ENCODE measurements around the gene CCL17.
A peak's percentile ranks its signal among the peaks of the same experiment; 100 is the strongest.

CCL17 gene

DNA sequence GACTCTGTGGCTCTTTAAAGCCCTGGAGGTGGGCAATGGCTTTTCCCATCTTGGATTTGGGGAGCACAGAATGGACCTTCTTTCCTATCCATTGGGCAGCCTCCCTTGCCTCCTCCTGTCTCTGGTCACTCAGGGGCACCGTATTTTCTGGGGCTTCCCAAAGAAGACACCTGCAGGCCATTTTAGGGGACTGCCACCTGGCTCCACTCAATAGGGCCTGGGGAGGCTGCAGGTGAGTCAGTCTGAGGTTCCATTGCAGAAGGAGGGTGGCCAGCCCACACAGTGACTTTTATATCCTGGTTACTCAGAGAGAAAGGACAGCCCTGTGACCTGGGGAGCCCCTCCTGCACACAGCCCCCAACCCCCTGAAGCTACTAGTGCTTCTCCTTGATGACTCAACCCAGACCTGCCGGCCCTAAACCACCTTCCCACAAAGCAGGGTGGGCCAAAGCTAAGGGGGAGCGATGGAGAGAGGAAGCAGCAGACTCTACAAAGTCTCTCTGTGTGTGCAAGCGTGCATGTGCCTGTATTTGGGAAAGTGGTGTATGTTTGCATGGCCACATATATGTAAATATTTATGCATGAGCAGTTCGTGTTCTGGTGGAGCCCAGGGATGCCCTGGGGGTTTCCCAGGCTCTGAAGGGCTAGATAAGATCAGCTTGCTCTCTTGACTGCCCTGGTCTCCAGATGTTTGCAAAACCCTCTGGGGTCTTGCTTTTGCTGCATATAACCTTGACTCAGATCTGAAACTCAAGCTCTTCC, 27.3 kb upstream of the CCL17 start:
- peaks cover 9 to 10% of the 10 kb centered on the region in 2 donors for H3K4me1 ChIP-seq (ENCODE audit: control insufficient read depth in 2 of 2, insufficient read depth in 2 of 2, low read length in 2 of 2)
- H3K4me3 ChIP-seq (ENCODE audit: low read length in 2 of 2) = no peak overlapping the region
- no peak overlapping the region for H3K27ac ChIP-seq (ENCODE audit: low read depth in 2 of 2, low read length in 2 of 2)
- no peaks in the 10 kb centered on the region for H3K9me3 ChIP-seq (ENCODE audit: control insufficient read depth in 2 of 2, low read length in 2 of 2)
- H3K27me3 ChIP-seq (ENCODE audit: control insufficient read depth in 2 of 2, insufficient read depth in 2 of 2, low read length in 2 of 2) = no peaks in the 10 kb centered on the region
- no peak overlapping the region for H3K9ac ChIP-seq (ENCODE audit: low read depth in 1 of 2, low read length in 2 of 2)
- H3K36me3 ChIP-seq (ENCODE audit: control insufficient read depth in 2 of 2, insufficient read depth in 2 of 2, low read length in 2 of 2) = no peaks in the 10 kb centered on the region

DNA sequence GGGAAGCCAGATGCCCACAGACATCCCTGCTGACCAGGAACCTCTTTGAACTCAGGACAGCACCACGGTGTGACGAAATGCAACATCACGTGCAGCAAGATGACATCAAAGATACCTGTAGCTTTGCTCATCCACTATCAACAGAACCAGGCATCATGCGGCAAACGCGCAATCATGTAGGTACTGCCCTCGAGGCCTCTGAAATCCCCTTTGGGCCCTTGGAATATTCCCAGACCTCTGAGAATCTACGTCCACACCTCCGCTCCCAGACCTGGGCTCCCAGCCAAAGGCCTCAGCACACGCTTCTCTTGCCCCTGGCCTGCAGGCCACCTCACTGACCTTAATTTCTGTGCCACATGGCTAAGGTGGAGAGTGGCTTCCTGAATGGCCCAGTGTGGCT, 25.0 kb upstream of the CCL17 start:
- no peak overlapping the region for H3K9ac ChIP-seq (ENCODE audit: low read depth in 1 of 2, low read length in 2 of 2)
- no peak overlapping the region for H3K27ac ChIP-seq (ENCODE audit: low read depth in 2 of 2, low read length in 2 of 2)
- H3K27me3 ChIP-seq (ENCODE audit: control insufficient read depth in 2 of 2, insufficient read depth in 2 of 2, low read length in 2 of 2) = no peaks in the 10 kb centered on the region

DNA sequence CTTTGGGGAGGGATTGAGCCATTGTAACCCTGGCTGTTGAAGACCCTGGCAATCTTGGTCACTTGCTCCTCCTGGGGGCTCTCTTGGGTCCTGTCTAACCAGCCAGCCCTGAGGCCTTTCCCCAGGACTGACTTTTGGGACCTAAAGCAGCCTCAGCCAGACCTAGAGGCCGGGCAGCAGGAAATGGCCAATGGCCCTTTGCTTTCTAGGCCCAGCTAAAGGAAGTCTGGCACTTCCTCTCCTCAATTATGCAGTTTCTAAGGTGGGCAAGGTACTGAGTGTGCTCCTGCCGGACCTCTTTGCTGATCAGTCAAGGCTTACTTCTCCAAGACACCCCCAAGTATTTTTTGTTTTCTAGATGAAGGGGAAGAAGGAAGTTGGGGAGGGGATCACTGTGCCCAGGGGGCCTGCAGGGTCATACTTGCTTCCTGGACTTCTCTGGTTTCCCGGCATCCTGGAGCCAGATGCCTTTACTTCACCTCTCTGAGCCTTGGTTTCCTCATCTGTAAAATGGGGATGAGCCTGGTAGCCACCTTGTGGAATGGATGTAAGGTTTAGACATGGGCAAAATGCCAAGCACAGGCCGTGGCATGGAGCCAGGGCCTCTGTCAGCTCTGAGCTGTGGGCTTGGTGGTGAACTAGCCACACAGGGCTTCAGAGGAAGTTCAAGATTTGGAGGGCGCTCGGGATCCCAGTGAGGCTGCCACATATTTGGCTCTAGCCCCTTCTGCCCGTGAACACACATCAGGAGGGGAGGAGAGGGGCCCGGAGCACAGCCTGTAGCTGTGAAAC, 23.7 kb upstream of the CCL17 start:
- Histone ChIP-seq H3K4me1 (ENCODE audit: control insufficient read depth in 2 of 2, insufficient read depth in 2 of 2, low read length in 2 of 2) (peaks cover 12 to 14% of the 10 kb centered on the region in 2 donors), H3K27ac (ENCODE audit: low read depth in 2 of 2, low read length in 2 of 2) (no peak overlapping the region), H3K36me3 (ENCODE audit: control insufficient read depth in 2 of 2, insufficient read depth in 2 of 2, low read length in 2 of 2) (no peaks in the 10 kb centered on the region), H3K9ac (ENCODE audit: low read depth in 1 of 2, low read length in 2 of 2) (no peak overlapping the region), H3K27me3 (ENCODE audit: control insufficient read depth in 2 of 2, insufficient read depth in 2 of 2, low read length in 2 of 2) (no peaks in the 10 kb centered on the region), H3K9me3 (ENCODE audit: control insufficient read depth in 2 of 2, low read length in 2 of 2) (no peaks in the 10 kb centered on the region), H3K4me3 (ENCODE audit: low read length in 2 of 2) (no peak overlapping the region)

More for the DNA sequence above, 25.0 kb upstream of the CCL17 start:
- no peaks in the 10 kb centered on the region for H3K9me3 ChIP-seq (ENCODE audit: control insufficient read depth in 2 of 2, low read length in 2 of 2)
- H3K4me3 ChIP-seq (ENCODE audit: low read length in 2 of 2) = no peak overlapping the region
- no peaks in the 10 kb centered on the region for H3K36me3 ChIP-seq (ENCODE audit: control insufficient read depth in 2 of 2, insufficient read depth in 2 of 2, low read length in 2 of 2)
- peaks cover 10 to 12% of the 10 kb centered on the region in 2 donors for H3K4me1 ChIP-seq (ENCODE audit: control insufficient read depth in 2 of 2, insufficient read depth in 2 of 2, low read length in 2 of 2)

DNA sequence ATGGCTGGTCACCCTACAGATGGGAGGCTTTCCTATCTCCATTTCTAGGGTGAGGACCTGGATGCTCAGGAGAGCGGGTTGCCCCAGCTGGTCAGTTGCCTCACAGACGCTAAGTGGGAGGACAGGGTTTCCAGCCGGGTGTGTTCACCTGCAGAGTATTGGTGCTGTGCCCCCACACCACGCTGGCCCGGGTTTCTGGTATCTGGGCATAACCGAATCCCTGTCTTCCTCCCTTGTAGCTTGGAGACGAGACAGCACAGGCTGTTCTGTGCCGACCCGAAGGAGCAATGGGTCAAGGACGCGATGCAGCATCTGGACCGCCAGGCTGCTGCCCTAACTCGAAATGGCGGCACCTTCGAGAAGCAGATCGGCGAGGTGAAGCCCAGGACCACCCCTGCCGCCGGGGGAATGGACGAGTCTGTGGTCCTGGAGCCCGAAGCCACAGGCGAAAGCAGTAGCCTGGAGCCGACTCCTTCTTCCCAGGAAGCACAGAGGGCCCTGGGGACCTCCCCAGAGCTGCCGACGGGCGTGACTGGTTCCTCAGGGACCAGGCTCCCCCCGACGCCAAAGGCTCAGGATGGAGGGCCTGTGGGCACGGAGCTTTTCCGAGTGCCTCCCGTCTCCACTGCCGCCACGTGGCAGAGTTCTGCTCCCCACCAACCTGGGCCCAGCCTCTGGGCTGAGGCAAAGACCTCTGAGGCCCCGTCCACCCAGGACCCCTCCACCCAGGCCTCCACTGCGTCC, 22.6 kb upstream of the CCL17 start:
- Histone ChIP-seq H3K36me3 (ENCODE audit: control insufficient read depth in 2 of 2, insufficient read depth in 2 of 2, low read length in 2 of 2) (no peaks in the 10 kb centered on the region), H3K27ac (ENCODE audit: low read depth in 2 of 2, low read length in 2 of 2) (no peak overlapping the region), H3K4me1 (ENCODE audit: control insufficient read depth in 2 of 2, insufficient read depth in 2 of 2, low read length in 2 of 2) (peaks cover 12 to 16% of the 10 kb centered on the region in 2 donors), H3K4me3 (ENCODE audit: low read length in 2 of 2) (no peak overlapping the region), H3K9ac (ENCODE audit: low read depth in 1 of 2, low read length in 2 of 2) (no peak overlapping the region), H3K9me3 (ENCODE audit: control insufficient read depth in 2 of 2, low read length in 2 of 2) (no peaks in the 10 kb centered on the region), H3K27me3 (ENCODE audit: control insufficient read depth in 2 of 2, insufficient read depth in 2 of 2, low read length in 2 of 2) (no peaks in the 10 kb centered on the region)

DNA sequence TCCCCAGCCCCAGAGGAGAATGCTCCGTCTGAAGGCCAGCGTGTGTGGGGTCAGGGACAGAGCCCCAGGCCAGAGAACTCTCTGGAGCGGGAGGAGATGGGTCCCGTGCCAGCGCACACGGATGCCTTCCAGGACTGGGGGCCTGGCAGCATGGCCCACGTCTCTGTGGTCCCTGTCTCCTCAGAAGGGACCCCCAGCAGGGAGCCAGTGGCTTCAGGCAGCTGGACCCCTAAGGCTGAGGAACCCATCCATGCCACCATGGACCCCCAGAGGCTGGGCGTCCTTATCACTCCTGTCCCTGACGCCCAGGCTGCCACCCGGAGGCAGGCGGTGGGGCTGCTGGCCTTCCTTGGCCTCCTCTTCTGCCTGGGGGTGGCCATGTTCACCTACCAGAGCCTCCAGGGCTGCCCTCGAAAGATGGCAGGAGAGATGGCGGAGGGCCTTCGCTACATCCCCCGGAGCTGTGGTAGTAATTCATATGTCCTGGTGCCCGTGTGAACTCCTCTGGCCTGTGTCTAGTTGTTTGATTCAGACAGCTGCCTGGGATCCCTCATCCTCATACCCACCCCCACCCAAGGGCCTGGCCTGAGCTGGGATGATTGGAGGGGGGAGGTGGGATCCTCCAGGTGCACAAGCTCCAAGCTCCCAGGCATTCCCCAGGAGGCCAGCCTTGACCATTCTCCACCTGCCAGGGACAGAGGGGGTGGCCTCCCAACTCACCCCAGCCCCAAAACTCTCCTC, 21.9 kb upstream of the CCL17 start:
- H3K9me3 ChIP-seq (ENCODE audit: control insufficient read depth in 2 of 2, low read length in 2 of 2) = no peaks in the 10 kb centered on the region
- H3K27me3 ChIP-seq (ENCODE audit: control insufficient read depth in 2 of 2, insufficient read depth in 2 of 2, low read length in 2 of 2) = no peaks in the 10 kb centered on the region
- H3K36me3 ChIP-seq (ENCODE audit: control insufficient read depth in 2 of 2, insufficient read depth in 2 of 2, low read length in 2 of 2) = no peaks in the 10 kb centered on the region
- H3K4me1 ChIP-seq (ENCODE audit: control insufficient read depth in 2 of 2, insufficient read depth in 2 of 2, low read length in 2 of 2) = peaks cover 12 to 16% of the 10 kb centered on the region in 2 donors
- no peak overlapping the region for H3K27ac ChIP-seq (ENCODE audit: low read depth in 2 of 2, low read length in 2 of 2)
- H3K4me3 ChIP-seq (ENCODE audit: low read length in 2 of 2) = no peak overlapping the region
- H3K9ac ChIP-seq (ENCODE audit: low read depth in 1 of 2, low read length in 2 of 2) = no peak overlapping the region

DNA sequence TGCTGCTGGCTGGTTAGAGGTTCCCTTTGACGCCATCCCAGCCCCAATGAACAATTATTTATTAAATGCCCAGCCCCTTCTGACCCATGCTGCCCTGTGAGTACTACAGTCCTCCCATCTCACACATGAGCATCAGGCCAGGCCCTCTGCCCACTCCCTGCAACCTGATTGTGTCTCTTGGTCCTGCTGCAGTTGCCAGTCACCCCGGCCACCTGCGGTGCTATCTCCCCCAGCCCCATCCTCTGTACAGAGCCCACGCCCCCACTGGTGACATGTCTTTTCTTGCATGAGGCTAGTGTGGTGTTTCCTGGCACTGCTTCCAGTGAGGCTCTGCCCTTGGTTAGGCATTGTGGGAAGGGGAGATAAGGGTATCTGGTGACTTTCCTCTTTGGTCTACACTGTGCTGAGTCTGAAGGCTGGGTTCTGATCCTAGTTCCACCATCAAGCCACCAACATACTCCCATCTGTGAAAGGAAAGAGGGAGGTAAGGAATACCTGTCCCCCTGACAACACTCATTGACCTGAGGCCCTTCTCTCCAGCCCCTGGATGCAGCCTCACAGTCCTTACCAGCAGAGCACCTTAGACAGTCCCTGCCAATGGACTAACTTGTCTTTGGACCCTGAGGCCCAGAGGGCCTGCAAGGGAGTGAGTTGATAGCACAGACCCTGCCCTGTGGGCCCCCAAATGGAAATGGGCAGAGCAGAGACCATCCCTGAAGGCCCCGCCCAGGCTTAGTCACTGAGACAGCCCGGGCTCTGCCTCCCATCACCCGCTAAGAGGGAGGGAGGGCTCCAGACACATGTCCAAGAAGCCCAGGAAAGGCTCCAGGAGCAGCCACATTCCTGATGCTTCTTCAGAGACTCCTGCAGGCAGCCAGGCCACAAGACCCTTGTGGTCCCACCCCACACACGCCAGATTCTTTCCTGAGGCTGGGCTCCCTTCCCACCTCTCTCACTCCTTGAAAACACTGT, 21.0 kb upstream of the CCL17 start:
- Histone ChIP-seq H3K4me3 (ENCODE audit: low read length in 2 of 2) (no peak overlapping the region), H3K27ac (ENCODE audit: low read depth in 2 of 2, low read length in 2 of 2) (no peak overlapping the region), H3K36me3 (ENCODE audit: control insufficient read depth in 2 of 2, insufficient read depth in 2 of 2, low read length in 2 of 2) (no peaks in the 10 kb centered on the region), H3K9ac (ENCODE audit: low read depth in 1 of 2, low read length in 2 of 2) (peak overlapping the region in 1 of 2 donors; percentile 14), H3K27me3 (ENCODE audit: control insufficient read depth in 2 of 2, insufficient read depth in 2 of 2, low read length in 2 of 2) (no peaks in the 10 kb centered on the region), H3K4me1 (ENCODE audit: control insufficient read depth in 2 of 2, insufficient read depth in 2 of 2, low read length in 2 of 2) (peaks cover 12 to 15% of the 10 kb centered on the region in 2 donors), H3K9me3 (ENCODE audit: control insufficient read depth in 2 of 2, low read length in 2 of 2) (no peaks in the 10 kb centered on the region)

DNA sequence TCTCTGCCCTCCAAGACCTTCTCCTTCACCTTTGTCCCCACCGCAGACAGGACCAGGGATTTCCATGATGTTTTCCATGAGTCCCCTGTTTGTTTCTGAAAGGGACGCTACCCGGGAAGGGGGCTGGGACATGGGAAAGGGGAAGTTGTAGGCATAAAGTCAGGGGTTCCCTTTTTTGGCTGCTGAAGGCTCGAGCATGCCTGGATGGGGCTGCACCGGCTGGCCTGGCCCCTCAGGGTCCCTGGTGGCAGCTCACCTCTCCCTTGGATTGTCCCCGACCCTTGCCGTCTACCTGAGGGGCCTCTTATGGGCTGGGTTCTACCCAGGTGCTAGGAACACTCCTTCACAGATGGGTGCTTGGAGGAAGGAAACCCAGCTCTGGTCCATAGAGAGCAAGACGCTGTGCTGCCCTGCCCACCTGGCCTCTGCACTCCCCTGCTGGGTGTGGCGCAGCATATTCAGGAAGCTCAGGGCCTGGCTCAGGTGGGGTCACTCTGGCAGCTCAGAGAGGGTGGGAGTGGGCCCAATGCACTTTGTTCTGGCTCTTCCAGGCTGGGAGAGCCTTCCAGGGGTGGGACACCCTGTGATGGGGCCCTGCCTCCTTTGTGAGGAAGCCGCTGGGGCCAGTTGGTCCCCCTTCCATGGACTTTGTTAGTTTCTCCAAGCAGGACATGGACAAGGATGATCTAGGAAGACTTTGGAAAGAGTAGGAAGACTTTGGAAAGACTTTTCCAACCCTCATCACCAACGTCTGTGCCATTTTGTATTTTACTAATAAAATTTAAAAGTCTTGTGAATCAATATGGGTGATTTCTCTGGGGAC, 20.1 kb upstream of the CCL17 start:
- H3K27ac ChIP-seq (ENCODE audit: low read depth in 2 of 2, low read length in 2 of 2) = no peak overlapping the region
- no peaks in the 10 kb centered on the region for H3K9me3 ChIP-seq (ENCODE audit: control insufficient read depth in 2 of 2, low read length in 2 of 2)
- no peak overlapping the region for H3K4me3 ChIP-seq (ENCODE audit: low read length in 2 of 2)
- H3K9ac ChIP-seq (ENCODE audit: low read depth in 1 of 2, low read length in 2 of 2) = no peak overlapping the region
- no peaks in the 10 kb centered on the region for H3K27me3 ChIP-seq (ENCODE audit: control insufficient read depth in 2 of 2, insufficient read depth in 2 of 2, low read length in 2 of 2)
- H3K36me3 ChIP-seq (ENCODE audit: control insufficient read depth in 2 of 2, insufficient read depth in 2 of 2, low read length in 2 of 2) = no peaks in the 10 kb centered on the region
- peaks cover 12 to 17% of the 10 kb centered on the region in 2 donors for H3K4me1 ChIP-seq (ENCODE audit: control insufficient read depth in 2 of 2, insufficient read depth in 2 of 2, low read length in 2 of 2)

DNA sequence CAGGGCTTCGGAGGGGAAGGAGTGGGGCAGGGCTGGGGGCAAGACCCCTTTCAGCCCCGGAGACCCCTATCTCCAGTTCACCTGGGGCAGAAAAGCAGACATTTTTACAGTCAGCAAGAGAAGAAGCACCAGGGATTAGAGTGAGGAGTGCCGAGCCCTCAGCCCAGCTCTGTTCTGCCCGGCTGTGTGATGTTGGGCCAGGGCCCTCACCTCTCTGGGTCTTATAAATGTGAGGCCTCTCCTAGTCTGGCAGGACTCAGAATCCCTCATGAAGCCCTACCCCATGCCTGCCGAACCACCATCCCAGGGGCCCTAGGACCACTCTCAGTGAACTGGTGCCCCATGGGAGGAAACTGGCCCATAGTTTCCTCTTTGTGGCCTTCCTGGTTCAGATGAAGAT, 19.5 kb upstream of the CCL17 start:
- H3K27me3 ChIP-seq (ENCODE audit: control insufficient read depth in 2 of 2, insufficient read depth in 2 of 2, low read length in 2 of 2) = no peaks in the 10 kb centered on the region
- no peak overlapping the region for H3K4me3 ChIP-seq (ENCODE audit: low read length in 2 of 2)
- no peaks in the 10 kb centered on the region for H3K9me3 ChIP-seq (ENCODE audit: control insufficient read depth in 2 of 2, low read length in 2 of 2)
- peaks cover 12 to 17% of the 10 kb centered on the region in 2 donors for H3K4me1 ChIP-seq (ENCODE audit: control insufficient read depth in 2 of 2, insufficient read depth in 2 of 2, low read length in 2 of 2)
- H3K27ac ChIP-seq (ENCODE audit: low read depth in 2 of 2, low read length in 2 of 2) = no peak overlapping the region
- H3K9ac ChIP-seq (ENCODE audit: low read depth in 1 of 2, low read length in 2 of 2) = no peak overlapping the region
- no peaks in the 10 kb centered on the region for H3K36me3 ChIP-seq (ENCODE audit: control insufficient read depth in 2 of 2, insufficient read depth in 2 of 2, low read length in 2 of 2)

Data from mucosa of rectum (tissue), 2 donors.